Neural progenitor cell (in vitro differentiated cells): Measurements from ENCODE around the gene THSD4.

Experiments
- CTCF ChIP-seq: fragments of 200-600 bp; sonication (generic); IDR thresholded peaks from 2 replicates; pipeline ENCODE4 v1.5.1; 2017; ENCODE audit warnings: antibody characterized with exemption, mild to moderate bottlenecking
- EZH2 ChIP-seq: fragments of 200-600 bp; sonication (generic); IDR thresholded peaks from 2 replicates; pipeline ENCODE4 v1.6.1; 2017; ENCODE audit warnings: antibody characterized with exemption, mild to moderate bottlenecking, moderate library complexity
- EZH2phosphoT487 ChIP-seq: fragments of 200-600 bp; sonication (generic); IDR thresholded peaks from 2 replicates; pipeline ENCODE4 v1.6.1; 2017; ENCODE audit warnings: antibody characterized with exemption

DNA sequence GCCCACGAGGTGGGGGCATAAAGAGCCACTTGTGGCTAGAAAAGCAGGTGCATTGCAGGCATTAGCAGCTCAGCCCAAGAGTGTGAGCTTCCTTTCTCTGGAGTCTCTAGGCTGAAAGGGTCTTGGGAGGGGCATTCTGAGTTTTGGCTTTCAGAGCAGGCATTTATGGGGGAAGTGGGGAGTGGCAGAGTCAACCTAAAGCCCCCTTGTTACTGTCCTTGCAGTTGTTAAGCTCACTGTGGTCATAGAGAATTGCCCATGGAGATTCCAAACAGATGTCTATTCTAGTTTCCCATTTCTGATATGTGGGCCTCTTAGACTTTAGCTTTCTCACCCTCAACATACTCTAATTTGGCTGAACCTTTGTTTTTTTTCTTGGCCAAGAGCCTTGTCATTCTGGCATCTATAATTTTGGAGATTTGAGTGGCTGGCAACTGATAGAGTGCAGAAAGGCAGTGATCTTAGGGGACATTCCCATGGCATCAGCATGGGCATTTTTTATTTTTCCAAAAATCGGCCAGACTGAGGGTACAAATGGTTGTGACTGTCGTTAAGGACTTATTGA, 217.9 kb downstream of the THSD4 start:
- no peak for TF ChIP-seq CTCF
- no peak for TF ChIP-seq EZH2phosphoT487
- TF ChIP-seq EZH2: no peak
